Measurements from ENCODE around the gene ZFX. TPM values are rescaled to one million over a fixed set of nuclear protein-coding genes. Genes with fewer than 3 reads are reported as not detected.

ZFX gene
- total and polyA plus RNA-seq, 2 of the 8 experiments (the other 6 are each of a cell fraction or from before 2014, with no cell fraction given): 2.8 to 22.0 TPM

DNA sequence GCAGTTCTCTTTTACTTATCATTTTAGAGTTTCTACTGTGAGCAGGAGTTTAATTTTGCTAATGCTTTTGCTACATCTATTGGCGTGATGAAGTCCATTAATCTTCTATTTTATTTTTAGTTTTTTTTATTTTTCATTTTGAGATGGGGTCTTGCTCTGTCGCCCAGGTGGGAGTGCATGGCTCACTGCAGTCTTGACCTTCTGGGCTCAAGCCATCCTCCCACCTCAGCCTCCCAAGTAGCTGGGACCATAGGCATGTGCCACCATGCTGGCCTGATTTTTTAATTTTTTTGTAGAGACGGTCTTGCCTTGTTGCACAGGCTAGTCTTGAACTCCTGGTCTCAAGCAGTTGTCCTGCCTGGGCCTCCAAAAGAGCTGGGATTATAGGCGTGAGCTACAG, 9.4 kb downstream of the ZFX start (continued):
- no peak for TF ChIP-seq NRF1 (IDR thresholded peaks at IDR 0.05; ENCODE audit: low read depth, low read length)
- no peak for TF ChIP-seq SP2 (IDR thresholded peaks at IDR 0.05; ENCODE audit: low read length)
- no peak for TF ChIP-seq GTF2F1 (IDR thresholded peaks at IDR 0.05; ENCODE audit: borderline replicate concordance, low read depth, low read length)
- TF ChIP-seq, protein P1, sequence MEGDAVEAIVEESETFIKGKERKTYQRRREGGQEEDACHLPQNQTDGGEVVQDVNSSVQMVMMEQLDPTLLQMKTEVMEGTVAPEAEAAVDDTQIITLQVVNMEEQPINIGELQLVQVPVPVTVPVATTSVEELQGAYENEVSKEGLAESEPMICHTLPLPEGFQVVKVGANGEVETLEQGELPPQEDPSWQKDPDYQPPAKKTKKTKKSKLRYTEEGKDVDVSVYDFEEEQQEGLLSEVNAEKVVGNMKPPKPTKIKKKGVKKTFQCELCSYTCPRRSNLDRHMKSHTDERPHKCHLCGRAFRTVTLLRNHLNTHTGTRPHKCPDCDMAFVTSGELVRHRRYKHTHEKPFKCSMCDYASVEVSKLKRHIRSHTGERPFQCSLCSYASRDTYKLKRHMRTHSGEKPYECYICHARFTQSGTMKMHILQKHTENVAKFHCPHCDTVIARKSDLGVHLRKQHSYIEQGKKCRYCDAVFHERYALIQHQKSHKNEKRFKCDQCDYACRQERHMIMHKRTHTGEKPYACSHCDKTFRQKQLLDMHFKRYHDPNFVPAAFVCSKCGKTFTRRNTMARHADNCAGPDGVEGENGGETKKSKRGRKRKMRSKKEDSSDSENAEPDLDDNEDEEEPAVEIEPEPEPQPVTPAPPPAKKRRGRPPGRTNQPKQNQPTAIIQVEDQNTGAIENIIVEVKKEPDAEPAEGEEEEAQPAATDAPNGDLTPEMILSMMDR (IDR thresholded peaks at IDR 0.05; ENCODE audit: control extremely low read depth in 1 of 3, insufficient read depth in 1 of 3, low read depth in 1 of 3, low read length in 3 of 3): no peak

All from H1 (cell line).